ENCODE measurements around the gene ALDOC. TPM values are rescaled to one million over a fixed set of nuclear protein-coding genes. Genes with fewer than 3 reads are reported as not detected.

Gene ALDOC
- total and polyA plus RNA-seq, 2 donors (not counting 1 experiment from before 2014, with no cell fraction given): 16.7 to 26.6 TPM

- H3K27me3 ChIP-seq (replicated peaks in 1 of 4; ENCODE audit: control extremely low read depth in 1 of 4, control insufficient read depth in 3 of 4, insufficient read depth in 4 of 4, low read length in 3 of 4): no peaks in the 10 kb centered on the region
- intact Hi-C loops (cut with micrococcal nuclease): loop anchor here (1.0 kb wide), 6 partner anchors 22 to 63 kb away; partner anchors contain the start of genes BLTP2, PIGS, SUPT6H and UNC119
- ChIA-PET POLR2A (interaction anchor here (0.6 to 1.5 kb wide), 9 partner anchors 20 to 51 kb away, joined by 3 to 9 read pairs (median 3); partner anchors contain the start of genes ALDOC, BLTP2 and PIGS), CTCF (interaction anchor here (1.0 to 1.8 kb wide), 10 partner anchors 11 to 106 kb away, joined by 3 to 8 read pairs (median 4); partner anchors contain the start of gene PIGS)
- H3K4me2 ChIP-seq (replicated peaks; ENCODE audit: low read depth, low read length, poor library complexity, severe bottlenecking): peak within 1 kb of the TSS; percentile 95
- peak within 1 kb of the TSS; percentile 72 to 90 (median 79) for H3K4me3 ChIP-seq (ENCODE audit: control extremely low read depth in 1 of 5, extremely low read depth in 1 of 5, insufficient read depth in 1 of 5, low read depth in 2 of 5, low read length in 4 of 5)
- peak within 1 kb of the TSS; percentile 98 for H3K4me3 Mint-ChIP-seq
- no peaks in the 10 kb centered on the region for H4K20me1 ChIP-seq (ENCODE audit: control insufficient read depth, insufficient read depth, low read length, poor library complexity, severe bottlenecking)
- 1% methylated on average over 43 of the region's 44 CpGs for WGBS (ENCODE audit: insufficient coverage)
- peak within 1 kb of the TSS; percentile 91 for H2AFZ ChIP-seq (ENCODE audit: insufficient read depth, low read depth, low read length, poor library complexity, severe bottlenecking)
- H3K79me2 ChIP-seq (ENCODE audit: control insufficient read depth, insufficient read depth, low read length): no peaks in the 10 kb centered on the region
- peak within 1 kb of the TSS; percentile 95 to 98 for H3K27ac ChIP-seq (ENCODE audit: low read length in 2 of 2)
- peak; percentile 92 for ATAC-seq (ENCODE audit: low read depth)
- peak within 1 kb of the TSS; percentile 98 for H3K27ac Mint-ChIP-seq
- no peak for TF ChIP-seq EZH2 (IDR thresholded peaks at IDR 0.05; ENCODE audit: borderline replicate concordance, insufficient read depth, low read depth, low read length, poor library complexity, severe bottlenecking)
- no peak for TF ChIP-seq CTCF (IDR thresholded peaks at IDR 0.05)
- no peaks in the 10 kb centered on the region for H3K9me3 ChIP-seq (ENCODE audit: control extremely low read depth in 1 of 3, control insufficient read depth in 2 of 3, insufficient read depth in 1 of 3, low read length in 2 of 3)
- no peaks in the 10 kb centered on the region for H3K36me3 ChIP-seq (replicated peaks in 1 of 2; ENCODE audit: control extremely low read depth in 1 of 2, control insufficient read depth in 1 of 2, extremely low read depth in 1 of 2, insufficient read depth in 2 of 2, low read length in 1 of 2)
- H3K4me1 Mint-ChIP-seq: peaks cover 24% of the 10 kb centered on the region
- peak within 1 kb of the TSS; percentile 96 for H3K9ac ChIP-seq (ENCODE audit: low read length)
- peaks cover 19% of the 10 kb centered on the region in 2 donors for H3K4me1 ChIP-seq (ENCODE audit: control insufficient read depth in 2 of 2, insufficient read depth in 2 of 2, low read length in 2 of 2)
- H3K27me3 Mint-ChIP-seq: no peaks in the 10 kb centered on the region
- H3K9me3 Mint-ChIP-seq (ENCODE audit: insufficient read depth): no peaks in the 10 kb centered on the region
- peak; percentile 96 for DNase-seq
These were observed 22.2 kb upstream of the ALDOC start, which contains the start of gene SPAG5 for GRCh38 chr17:28598799-28599310. TSS of gene SPAG5 (minus strand) at chr17:28599025. CDS start at chr17:28598946, 79 bp downstream.

GRCh38 chr17:28598389-28598788 lies 21.7 kb upstream of the ALDOC start:
- H3K27me3 Mint-ChIP-seq: no peaks in the 10 kb centered on the region
- intact Hi-C loops (cut with micrococcal nuclease): no loop called here
- H3K9ac ChIP-seq (ENCODE audit: low read length): peak overlapping the region; percentile 96
- no peaks in the 10 kb centered on the region for H3K27me3 ChIP-seq (replicated peaks in 1 of 4; ENCODE audit: control extremely low read depth in 1 of 4, control insufficient read depth in 3 of 4, insufficient read depth in 4 of 4, low read length in 3 of 4)
- no peaks in the 10 kb centered on the region for H3K36me3 ChIP-seq (replicated peaks in 1 of 2; ENCODE audit: control extremely low read depth in 1 of 2, control insufficient read depth in 1 of 2, extremely low read depth in 1 of 2, insufficient read depth in 2 of 2, low read length in 1 of 2)
- TF ChIP-seq CTCF (IDR thresholded peaks at IDR 0.05) (no peak), EZH2 (IDR thresholded peaks at IDR 0.05; ENCODE audit: borderline replicate concordance, insufficient read depth, low read depth, low read length, poor library complexity, severe bottlenecking) (no peak)
- H3K4me3 ChIP-seq (ENCODE audit: control extremely low read depth in 1 of 5, extremely low read depth in 1 of 5, insufficient read depth in 1 of 5, low read depth in 2 of 5, low read length in 4 of 5): peak overlapping the region; percentile 66 to 90 (median 79)
- ChIA-PET POLR2A (interaction anchor here (1.1 to 1.5 kb wide), 3 partner anchors 20 to 47 kb away, joined by 3 to 5 read pairs (median 3); partner anchors contain the start of genes ALDOC and BLTP2), CTCF (interaction anchor here (1.0 to 1.8 kb wide), 6 partner anchors 10 to 103 kb away, joined by 3 to 7 read pairs (median 3); no protein-coding TSS in a partner anchor)
- H3K27ac ChIP-seq (ENCODE audit: low read length in 2 of 2): peak overlapping the region; percentile 95 to 98
- H3K9me3 ChIP-seq (ENCODE audit: control extremely low read depth in 1 of 3, control insufficient read depth in 2 of 3, insufficient read depth in 1 of 3, low read length in 2 of 3): no peaks in the 10 kb centered on the region
- peak overlapping the region; percentile 98 for H3K4me3 Mint-ChIP-seq
- peaks cover 24% of the 10 kb centered on the region for H3K4me1 Mint-ChIP-seq
- H3K4me2 ChIP-seq (replicated peaks; ENCODE audit: low read depth, low read length, poor library complexity, severe bottlenecking): peak overlapping the region; percentile 95
- 10% methylated on average over 15 of the region's 17 CpGs for WGBS (ENCODE audit: insufficient coverage)
- ATAC-seq (ENCODE audit: low read depth) (no peak), DNase-seq (no peak)
- H3K9me3 Mint-ChIP-seq (ENCODE audit: insufficient read depth): no peaks in the 10 kb centered on the region
- peak overlapping the region; percentile 91 for H2AFZ ChIP-seq (ENCODE audit: insufficient read depth, low read depth, low read length, poor library complexity, severe bottlenecking)
- no peaks in the 10 kb centered on the region for H3K79me2 ChIP-seq (ENCODE audit: control insufficient read depth, insufficient read depth, low read length)
- H4K20me1 ChIP-seq (ENCODE audit: control insufficient read depth, insufficient read depth, low read length, poor library complexity, severe bottlenecking): no peaks in the 10 kb centered on the region
- peak overlapping the region; percentile 98 for H3K27ac Mint-ChIP-seq
- peaks cover 19% of the 10 kb centered on the region in 2 donors for H3K4me1 ChIP-seq (ENCODE audit: control insufficient read depth in 2 of 2, insufficient read depth in 2 of 2, low read length in 2 of 2)

All from B cell (primary cell).